GM18519 (cell line): ENCODE measurements around the gene MYOF.
"Not testable (repeated sequence)": the region's sequence is repeated elsewhere in the genome, so short reads cannot be mapped to it uniquely, and the experiment has no call there.

Experiments
- ATAC-seq: cut with Tn5 transposase; IDR thresholded peaks from one replicate; pipeline ENCODE4 v1.9.1; 2021; ENCODE audit warnings: mild to moderate bottlenecking, moderate library complexity; ENCODE audit not compliant: unreplicated experiment, low FRiP score

The MYOF gene

DNA sequence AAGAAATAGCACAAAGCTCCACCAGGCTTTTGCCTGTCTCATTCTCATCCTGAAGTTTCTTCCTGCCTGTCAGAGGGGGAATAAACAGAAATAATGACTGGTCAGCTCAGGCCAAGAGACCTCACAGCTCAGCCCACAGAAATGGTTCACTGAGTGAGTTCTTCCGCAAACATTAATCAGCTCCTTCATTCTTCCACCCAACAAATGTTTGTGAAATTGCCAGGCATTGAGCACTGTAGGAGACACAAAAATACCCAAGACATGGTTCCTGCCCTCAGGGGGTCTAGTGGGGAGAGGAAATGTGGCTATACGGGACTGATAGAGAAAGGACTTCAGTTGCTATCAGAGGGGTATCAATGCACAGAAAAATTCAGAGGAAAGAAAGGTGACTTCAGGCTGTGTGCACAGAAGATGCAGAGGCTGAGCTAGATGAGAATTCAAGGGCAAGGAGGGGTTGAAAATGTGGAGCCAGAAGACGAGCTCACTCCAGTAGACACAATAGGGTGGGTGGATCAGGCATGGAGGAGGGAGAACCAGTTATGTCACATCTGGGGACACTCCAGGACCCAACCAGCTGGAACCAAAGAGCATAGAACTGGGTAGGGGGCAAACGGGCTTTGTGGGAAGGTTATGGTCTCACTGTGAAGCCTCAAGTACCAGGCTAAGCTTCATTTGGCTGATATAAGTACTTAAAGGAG lies 20.9 kb downstream of the MYOF start:
- no peak for ATAC-seq

DNA sequence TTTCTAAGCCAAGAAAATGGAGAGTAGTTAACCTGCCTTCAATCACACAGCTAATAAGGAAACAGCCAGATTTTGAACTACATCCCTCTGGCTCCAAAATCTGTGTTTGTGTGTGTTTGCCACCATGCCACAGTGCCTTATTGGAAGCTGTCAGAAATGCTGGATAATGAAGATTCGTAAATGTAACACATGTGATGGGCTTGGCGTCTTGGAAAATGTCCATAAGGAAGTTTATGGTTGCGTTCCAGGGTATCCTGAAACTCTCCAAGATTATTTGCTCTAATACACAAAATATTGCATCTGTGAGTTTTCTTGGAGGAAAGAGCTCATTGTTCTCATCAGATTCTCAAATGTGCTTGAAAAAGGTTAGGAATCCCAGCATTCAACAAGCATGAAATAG lies 22.7 kb downstream of the MYOF start:
- no peak for ATAC-seq

DNA sequence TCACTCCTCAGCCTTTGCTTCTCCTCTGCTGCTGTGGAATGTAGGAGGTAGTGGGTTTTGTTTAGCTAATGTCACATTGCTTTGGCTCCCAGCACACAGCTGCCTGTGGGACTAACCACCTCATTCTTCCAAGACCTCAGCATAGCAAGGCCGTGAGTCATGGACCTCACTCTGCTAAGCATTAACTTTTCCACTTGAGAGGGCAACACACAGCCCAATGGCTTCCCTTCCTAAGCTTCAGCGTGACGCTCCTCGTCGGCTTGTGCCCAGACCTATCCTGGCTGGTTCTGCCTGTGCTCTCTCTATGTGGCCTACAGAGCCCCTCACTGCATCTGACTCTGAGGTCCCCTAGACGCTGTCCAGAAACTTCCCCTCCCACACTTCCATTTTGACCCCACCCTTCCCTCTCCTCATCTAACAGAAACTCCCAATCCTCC lies 23.3 kb downstream of the MYOF start:
- ATAC-seq: no peak

DNA sequence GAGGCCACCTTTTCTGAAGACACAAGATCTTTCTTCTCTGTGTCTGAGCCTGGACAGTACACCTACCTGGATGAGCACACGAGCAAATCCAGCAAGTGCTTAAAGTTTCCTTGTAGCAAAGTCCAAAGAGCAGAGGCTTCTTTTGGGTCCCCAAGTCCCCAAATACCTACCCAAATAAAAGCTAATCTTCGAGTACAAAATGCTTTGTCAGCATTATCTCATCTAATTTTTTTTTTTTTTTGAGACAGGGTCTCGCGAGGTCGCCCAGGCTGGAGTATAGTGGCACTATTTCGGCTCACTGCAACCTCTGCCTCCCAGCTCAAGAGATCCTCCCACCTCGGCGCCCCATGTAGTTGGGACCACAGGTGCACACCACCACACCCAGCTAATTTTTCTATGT lies 24.6 kb downstream of the MYOF start:
- no peak for ATAC-seq

DNA sequence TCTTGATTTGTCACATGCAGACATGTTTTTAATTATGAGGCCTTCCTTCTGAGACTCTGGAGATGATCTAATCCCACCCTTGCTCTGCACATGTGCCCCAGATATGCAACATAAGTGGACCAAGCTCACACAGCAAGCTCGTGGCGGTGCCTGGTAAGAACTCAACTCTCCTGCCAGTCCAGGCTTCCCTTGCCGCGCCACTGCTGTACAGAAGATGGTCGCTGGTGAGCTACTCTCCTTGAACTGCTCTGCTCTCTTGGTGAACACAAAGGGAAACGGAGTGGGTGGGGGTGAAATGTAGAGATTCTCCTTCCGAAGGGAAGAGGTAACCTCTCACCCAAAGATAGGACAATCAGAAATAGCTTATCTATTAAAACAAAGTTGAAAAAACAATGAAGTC lies 25.7 kb downstream of the MYOF start:
- ATAC-seq: no peak

DNA sequence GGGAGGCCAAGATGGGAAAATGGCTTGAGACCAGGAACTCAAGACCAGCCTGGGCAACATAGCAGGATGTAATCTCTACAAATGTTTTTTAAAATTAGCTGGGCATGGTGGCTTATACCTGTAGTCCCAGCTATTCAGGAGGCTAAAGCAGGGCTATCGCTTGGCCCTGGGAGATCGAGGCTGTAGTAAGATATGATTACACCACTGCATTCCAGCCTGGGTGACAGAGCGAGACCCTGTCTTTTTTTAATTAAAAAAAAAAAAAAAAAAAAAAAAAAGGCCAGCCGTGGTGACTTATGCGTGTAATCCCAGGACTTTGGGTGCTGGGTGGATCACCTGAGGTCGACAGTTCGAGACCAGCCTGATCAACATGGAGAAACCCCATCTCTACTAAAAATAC lies 27.4 kb downstream of the MYOF start:
- no peak for ATAC-seq

DNA sequence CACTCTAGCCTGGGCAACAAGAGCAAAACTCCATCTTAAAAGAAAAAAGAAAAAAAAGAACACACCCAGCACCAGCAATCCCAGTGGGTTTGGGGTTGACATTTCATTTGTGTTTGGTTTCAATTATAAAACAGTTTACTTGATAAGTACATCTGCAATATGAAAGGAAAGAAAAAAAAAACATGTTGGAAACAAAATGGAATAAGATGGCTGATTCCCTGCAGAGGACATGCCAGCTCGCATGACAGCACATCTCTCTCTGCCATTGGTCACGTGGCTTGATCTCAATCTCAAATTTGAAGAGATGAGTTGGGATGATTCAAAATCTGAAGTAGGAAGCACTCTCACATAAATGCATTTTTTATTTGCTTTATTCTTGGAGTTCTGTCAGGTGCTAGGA lies 28.0 kb downstream of the MYOF start:
- no peak for ATAC-seq

DNA sequence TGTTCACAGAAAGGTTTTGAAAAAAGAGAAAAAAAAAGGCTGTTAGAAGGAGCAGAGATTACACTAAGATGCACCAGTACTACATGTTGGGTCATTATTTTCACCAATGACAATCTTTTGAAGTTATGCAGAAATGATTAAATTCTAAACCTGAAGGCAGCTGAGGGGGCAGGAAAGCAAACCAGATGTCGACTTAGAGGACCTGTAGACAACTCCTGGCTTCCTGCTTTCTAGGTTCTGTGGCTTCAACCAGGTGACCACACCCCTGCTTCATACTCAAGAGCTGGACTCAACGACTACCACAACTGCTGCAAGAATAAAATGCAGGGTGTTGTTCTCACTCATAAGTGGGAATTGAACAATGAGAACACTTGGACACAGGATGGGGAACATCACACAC lies 30.0 kb downstream of the MYOF start:
- no peak for ATAC-seq

DNA sequence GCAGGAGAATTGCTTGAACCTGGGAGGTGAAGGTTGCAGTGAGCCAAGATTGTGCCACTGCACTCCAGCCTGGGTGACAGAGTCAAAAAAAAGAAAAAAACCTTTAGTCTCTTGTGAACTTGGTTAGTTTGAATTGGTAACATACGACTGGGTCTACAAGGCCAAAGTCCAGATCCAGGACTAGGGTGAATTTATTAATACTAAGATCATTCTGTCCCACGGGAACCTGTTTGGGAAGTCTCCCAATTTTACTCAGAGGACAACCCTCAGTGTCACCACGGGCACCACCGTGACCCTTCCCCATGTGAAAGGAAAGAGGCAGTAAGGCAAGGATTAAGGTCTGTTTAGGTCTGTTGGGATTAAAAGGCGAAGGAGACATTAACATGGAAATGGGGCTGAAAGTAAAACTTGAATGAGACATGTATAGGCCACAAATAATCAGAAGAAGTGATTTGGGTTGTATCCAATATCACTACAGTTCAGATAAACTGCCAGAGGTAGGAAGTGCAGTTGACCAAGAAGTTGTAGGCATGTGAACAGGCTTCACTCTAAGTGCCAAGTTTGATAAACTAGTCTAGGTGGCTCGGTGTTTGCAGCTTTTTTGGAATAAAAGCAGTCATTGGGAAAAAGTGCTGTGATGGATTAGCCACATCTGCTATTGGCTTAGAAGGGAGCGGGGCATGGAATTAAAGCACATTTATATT lies 30.7 kb downstream of the MYOF start:
- no peak for ATAC-seq

DNA sequence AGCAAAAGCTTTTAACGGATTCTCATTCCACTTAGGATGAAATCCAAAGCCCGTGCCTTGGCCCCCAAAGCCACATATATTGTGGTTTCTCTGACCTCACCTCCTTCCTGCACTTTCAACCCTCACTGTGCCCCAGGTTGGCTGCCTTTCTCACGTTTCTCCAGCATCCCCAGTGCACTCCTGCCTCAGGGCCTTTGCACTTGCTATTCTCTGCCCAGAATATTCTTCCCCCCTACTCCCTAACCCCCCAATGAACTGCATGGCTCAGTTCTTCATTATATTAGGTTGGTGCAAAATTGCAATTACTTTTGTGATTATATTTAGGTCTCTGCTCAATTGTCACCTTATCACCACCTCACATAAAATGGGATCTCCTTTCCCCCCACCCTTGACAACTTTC lies 34.2 kb downstream of the MYOF start:
- ATAC-seq: no peak

DNA sequence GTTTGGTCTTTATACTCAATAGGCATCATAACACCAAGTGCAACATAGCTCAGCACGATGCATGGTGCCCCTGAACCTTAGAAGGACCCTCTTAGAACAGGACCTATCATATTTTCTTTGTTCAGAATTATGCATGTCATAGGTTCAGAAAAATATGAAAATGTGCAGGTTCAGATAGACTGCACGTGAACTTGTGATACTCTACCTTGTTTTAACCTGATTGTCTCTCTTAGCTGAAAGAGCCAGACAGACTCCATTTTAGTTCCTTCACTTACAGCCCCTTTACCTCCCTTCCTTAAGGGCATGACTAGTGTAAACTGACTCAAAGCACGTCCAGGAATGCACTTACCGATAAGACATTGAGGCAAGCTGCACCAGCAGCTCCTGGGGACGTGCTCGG lies 35.1 kb downstream of the MYOF start:
- no peak for ATAC-seq

DNA sequence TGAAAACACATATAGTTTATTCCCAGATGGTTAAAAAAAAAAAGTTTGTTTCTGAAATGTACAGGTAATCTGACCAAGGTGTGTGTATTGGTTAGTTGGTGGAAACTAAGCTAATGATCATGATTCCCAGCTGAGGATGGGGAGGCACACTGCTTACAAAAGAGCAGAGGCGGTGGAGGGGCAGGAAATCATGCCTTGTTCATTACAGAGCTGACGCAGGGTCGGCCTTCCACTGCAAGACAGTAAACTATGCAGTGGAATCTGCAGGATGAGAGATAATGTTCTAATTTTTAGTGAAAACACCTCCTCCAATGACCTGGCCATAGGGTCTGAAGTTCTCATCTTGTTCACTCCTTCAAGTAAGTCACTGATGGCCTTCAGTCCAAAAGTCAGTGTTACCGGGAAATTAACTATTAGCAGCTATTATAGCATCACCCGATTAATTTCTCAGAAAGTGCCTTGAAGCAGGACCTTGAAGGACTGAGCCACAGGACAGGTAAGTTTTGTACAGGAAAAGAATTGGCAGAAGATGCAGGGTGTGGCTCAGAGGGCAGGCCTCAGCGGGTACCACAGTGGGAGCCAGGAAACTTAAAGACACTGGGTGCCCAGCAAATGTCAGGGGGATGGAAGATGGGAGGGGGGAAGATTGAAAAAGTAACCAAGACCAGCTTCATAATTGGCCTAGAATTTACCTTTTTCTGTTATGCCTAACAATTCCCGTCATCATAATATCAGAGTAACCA lies 36.0 kb downstream of the MYOF start:
- no peak for ATAC-seq

DNA sequence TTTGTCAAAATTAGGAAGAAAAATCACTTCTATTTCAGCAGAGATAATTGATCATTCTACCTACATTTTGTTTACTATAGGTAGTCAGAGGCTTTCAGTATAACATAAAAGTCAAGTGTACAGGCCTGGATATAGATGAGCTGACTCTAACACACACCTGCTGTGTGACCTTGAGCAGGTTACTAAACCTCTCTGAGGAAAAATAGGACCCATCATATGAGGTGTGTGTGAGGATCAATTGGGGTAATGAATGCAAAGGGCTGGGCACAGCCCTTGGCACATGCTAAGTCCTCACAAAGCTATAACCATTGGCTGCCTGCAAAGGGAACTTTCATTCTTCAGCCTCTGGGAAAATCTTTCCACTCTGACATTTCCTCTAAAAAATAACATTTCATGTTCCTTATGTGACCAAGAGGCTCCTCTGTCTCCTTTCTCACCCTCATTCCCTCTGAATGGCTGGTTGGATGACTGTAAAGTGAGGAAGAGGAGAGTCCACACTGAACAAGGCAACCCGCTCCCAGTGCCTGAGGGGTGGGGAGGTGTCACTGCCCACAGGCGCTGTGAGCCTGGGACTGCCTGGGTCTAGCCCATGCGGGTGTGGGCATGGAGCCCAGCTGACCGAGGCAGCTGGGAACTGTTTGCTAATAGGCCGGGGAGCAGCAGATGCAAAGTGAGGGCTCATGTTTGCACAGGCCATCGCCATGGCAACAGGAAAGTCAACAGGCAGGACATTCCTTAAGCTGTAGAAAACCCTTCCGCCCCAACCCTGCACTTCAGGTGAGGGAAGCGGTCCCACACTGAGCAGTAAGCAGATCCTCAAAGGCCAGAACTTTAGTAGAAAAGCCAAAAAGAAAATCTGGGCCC lies 36.8 kb downstream of the MYOF start:
- no peak for ATAC-seq

DNA sequence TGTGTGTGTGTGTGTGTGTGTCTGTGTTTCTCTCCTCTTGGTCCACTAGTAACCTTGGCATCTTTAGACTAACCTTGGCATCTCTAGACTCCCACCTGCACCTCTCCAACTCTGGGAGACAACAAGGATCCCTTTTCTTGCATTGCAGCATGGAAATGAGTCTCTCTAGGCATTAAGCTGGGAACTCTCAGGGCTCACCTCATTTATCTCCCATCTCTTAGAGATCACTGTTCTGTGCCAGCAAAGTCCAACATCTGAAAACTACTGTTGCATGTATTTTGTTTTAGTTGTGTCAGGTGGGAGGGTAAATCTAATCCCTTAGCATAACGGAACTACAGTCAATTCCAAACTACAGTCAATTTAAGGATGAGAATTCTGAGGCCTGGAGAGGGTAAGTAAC lies 38.7 kb downstream of the MYOF start:
- ATAC-seq: no peak

DNA sequence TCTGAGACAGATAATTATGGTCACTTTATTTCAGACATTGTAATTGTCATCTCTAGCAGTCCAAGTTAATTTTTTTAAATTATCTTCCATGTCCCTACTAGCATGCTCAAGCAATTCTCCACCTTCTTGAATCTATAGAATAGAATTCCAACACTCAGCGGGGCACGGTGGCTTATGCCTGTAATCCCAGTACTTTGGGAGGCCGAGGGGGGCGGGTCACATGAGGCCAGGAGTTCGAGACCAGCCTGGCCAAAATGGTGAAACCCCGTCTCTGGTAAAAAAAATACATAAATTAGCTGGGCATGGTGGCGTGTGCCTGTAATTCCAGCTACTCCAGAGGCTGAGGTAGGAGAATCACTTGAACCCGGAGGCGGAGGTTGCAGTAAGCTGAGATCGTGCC lies 39.4 kb downstream of the MYOF start:
- not testable (repeated sequence) for ATAC-seq

DNA sequence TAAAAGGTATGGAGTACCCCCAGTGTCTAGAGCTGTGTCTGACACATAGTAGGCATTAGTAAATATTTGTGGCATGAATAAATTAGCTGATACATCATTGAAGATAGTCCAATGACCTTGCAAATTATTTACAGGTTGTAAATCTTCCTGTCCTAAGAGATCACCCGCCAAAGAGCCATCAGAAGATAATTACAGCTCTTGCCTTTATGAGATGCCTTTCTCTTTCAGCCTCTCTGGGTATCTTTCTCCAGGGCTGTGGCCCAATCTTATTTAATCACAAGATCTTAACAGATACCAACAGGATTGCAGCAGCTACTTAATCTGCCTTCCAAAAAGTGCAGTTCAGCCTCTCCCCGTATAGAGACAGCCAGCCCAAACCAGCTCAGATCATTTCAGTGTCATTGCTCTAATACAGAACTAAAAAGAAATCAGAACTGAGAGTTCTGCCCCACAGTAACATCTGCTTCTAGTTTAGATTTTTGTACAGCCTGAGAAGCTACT lies 41.5 kb downstream of the MYOF start:
- no peak for ATAC-seq

DNA sequence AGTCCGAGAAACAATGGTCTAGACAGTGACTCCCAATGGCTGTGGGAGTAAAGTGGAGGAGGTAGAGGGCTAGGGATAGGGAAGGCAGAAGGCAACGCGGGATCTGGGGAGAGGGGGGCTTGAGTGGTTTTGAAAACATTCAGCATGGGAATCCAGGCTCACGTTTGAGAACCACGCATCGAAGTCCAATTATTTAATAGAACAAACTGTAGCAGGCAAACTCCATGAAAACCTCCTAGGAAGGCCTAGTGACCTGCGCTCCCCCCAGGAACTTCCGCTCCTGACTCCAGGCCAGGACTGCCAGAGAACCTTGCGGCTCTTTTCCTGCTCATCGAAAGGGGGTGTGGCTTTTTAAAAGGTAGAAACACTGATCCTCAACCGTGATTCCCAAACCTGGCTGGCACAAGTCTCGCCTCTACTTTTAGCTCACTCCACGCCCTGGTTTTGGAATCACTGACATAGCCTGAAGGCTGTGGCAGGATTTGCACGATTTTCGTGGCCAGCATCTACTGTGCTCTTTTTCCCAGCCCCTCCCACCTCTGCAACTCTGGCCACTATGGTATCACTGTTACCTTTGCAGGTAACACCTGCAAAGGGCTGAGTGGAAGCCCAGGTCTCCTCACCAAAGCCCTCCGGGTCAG lies 43.4 kb downstream of the MYOF start:
- no peak for ATAC-seq

DNA sequence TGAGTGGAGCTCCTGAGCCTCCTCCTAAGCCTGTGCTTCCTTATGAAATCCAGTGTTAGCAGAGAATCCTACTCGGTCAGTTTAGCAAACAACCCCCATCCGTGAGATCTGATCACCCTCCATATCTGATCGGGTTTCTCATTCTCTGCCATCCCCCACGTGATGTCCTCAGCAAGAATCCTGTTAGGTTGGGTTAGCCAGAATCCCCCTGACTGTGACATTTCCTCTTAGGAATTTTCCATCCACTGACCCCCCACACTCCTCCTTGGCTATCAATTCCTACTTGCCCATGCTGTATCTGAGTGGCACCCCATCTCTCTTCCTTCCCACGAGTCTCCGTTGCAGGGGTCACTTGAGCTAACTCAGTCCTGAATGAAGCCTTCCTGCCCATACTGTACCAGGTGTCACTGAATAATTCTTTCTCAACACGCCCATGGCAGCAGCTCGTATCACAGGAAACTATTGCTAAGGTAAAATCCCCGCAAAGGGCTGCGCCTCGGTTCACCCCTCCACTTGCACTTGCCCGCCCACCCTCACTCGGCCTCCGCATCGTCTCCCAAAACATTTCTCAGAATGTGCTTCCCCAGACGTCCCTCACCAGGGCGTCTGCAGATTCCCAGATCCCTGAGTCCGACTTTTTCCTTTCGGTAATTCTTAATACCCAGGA lies 44.1 kb downstream of the MYOF start:
- no peak for ATAC-seq

DNA sequence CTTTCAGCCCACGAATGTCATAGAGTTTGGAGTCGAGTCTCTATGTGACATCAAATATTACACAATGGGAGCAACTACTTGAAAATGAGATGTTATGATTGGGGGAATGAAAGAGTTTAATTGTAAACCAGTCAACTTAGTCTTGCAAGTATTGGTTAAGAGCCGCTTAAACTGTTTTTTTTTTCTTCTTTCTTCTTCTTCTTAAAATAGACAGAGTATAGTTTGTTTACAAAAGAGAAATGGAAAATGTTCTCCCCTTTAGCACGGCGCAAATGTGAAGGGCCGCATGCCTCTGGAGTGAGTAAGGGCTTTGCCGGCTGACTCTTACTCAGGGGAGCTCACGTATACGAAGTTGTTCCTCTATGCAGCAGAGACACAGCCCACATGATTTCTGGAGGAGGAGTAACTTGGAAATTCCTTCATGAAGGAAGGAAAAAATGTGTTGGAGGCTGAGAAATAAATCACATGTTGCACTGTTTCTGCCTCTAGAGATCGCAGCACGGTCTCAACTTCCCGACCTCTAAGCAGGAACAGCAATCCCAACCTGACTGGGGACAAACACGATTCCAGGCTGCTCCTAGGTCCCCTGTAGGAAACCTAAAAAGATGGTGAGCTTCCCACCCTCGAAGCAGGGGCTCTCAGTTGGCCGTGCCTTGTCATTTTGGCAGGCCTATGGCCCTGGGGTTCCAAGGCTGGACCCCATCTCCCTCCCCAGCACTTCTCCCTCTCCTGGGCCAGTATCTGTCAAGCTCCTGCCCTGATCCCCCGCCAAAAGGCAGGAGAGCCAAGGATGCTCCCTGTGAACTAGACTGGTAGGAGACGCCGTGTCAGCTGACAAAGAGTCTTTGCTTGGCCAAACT lies 44.8 kb downstream of the MYOF start:
- no peak for ATAC-seq
